SH-SY5Y (cell line): Measurements from ENCODE around the gene HS6ST1.

Source experiments
- GATA2 ChIP-seq: IDR thresholded peaks from 2 replicates; pipeline ENCODE4 v1.6.1; 2011; ENCODE audit warnings: mild to moderate bottlenecking, low read depth, low read length
- GATA3 ChIP-seq: IDR thresholded peaks from 2 replicates; pipeline ENCODE4 v1.6.1; 2011; ENCODE audit warnings: low read depth, mild to moderate bottlenecking, low read length, moderate library complexity

The HS6ST1 gene

DNA sequence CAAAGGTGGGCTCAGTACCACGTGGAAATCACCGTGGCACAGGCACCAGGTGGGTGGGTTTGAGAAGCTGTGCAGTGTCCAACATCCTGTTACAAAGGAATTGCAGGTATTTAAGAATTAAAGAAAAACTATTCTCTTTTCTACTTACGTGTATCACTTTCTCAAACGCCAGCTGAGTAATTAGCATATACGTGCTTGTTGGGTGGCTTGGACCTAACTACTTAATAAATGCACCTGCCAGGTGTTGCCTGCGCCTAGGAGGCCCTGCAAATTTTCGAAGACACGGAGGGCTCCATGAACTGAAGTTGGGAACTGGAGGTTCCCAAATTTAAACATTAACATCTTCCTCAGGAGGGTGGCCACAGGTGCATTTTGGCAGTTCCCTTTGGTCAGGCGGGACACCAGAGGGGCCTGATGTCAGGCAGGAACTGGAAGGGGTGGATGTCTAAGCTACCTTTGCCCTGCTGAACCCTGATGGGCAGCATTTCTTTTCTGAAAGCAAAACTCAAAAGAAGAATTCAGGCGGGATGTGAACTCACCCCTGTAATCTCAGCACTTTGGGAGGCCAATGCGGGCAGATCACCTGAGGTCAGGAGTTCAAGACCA, 84.8 kb downstream of the HS6ST1 start:
- TF ChIP-seq GATA3 = no peak
- TF ChIP-seq GATA2 = no peak

DNA sequence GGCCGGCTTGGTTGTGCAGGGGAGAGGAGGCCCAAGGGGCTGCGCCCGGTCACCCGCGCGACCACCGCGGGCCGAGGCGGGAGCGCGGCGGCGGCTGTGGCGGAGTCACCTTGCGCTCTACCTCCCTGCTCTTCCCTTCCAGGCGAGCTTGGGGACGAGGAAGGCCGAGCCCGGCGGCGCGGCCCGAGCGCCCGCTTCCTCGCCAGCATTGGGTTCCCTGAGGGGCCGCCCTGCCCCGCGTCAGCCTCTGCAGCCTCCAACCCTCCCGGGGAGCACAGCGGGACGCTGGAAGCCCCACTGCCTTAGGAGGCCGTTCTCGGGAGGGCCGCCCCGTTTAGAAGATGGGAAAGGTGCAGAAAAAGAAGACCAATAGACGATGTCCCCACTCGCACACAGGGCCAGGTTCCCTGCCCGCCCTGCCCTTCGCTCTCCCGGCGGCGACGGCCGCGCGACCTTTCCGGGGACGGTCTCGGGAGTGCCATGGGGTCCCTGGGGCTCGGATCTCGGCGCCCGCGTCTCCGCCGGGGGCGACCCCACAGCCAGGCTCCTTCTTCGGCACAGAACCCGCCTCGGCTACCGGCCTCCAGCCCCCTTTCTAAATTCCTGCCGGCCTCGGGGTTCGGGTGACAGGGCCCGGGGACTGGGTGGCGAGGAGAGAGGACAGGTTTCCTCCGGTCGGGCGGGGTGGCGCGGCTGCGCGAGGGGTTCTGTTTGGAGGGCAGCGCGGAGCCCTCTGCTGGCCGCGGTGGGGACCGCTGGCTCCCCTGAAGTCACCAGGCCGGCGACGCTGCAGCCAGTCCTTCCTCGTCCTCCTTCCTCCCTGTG, 85.5 kb downstream of the HS6ST1 start:
- no peak for TF ChIP-seq GATA3
- no peak for TF ChIP-seq GATA2

DNA sequence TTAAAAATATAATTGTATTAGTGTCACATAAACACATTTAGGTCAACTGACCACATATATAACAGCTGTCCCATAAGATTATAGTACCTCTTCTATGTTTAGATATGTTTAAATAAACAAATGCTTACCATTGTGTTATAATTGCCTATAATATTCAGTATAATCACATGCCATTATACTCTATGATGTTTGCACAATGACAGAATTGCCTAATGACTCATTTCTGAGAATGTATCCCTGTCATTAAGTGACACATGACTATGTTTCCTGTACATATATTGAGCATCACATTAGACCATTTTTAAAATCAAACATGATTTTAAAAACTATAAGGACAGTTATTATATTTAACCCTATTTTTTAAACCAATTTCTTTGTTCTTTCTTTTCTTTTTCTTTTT, 89.8 kb downstream of the HS6ST1 start:
- TF ChIP-seq GATA3 (no peak), GATA2 (no peak)

DNA sequence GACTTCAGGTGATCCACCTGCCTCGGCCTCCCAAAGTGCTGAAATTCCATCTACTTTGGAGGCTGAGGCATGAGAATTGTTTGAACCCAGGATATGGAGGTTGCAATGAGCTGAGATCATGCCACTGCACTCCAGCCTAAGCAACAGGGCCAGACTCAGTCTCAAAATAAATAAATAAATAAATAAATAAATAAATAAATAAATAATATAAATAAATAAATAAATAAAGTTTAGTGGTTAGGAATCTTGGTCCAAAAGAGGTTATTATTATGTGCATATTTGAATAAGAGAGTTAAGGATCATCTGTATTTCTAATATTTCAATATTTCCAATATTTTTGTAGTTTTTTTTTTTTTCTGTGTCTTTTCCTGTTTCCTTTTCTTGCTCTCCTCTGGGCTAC, 90.8 kb downstream of the HS6ST1 start:
- TF ChIP-seq GATA2 = no peak
- no peak for TF ChIP-seq GATA3

DNA sequence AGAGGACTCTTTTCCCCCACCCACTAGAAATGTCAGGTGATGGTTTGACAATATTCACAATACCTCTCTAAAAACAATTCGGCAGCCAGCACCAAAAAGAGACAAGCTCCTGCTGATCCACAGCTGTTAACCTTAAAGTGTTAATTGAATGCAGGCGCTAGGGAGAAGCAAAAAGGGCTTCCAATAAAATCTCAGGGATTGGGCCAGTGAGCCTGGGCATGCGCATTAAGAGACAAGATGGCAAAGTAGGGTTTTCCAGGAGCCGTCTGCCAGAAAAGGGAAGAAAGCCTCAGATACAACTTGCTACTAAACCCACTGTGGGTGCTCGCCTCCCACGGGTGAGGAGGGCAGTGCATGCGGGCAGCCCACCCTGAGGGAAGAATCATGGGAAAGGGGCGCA, 98.8 kb downstream of the HS6ST1 start:
- TF ChIP-seq GATA3 (no peak), GATA2 (no peak)

DNA sequence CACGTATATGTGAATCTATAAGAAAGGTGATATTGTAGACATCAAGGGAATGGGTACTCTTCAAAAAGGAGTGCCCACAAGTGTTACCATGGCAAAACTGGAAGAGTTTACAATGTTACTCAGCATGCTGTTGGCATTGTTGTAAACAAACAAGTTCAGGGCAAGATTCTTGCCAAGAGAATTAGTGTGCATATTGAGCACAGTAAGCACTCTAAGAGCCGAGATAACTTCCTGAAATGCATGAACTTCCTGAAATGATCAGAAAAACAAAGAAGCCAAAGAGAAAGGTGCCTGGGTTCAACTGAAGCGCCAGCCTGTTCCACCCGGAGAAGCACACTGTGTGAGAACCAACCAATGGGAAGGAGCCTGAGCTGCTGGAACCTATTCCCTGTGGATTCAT, 101.0 kb downstream of the HS6ST1 start:
- TF ChIP-seq GATA3 = no peak

DNA sequence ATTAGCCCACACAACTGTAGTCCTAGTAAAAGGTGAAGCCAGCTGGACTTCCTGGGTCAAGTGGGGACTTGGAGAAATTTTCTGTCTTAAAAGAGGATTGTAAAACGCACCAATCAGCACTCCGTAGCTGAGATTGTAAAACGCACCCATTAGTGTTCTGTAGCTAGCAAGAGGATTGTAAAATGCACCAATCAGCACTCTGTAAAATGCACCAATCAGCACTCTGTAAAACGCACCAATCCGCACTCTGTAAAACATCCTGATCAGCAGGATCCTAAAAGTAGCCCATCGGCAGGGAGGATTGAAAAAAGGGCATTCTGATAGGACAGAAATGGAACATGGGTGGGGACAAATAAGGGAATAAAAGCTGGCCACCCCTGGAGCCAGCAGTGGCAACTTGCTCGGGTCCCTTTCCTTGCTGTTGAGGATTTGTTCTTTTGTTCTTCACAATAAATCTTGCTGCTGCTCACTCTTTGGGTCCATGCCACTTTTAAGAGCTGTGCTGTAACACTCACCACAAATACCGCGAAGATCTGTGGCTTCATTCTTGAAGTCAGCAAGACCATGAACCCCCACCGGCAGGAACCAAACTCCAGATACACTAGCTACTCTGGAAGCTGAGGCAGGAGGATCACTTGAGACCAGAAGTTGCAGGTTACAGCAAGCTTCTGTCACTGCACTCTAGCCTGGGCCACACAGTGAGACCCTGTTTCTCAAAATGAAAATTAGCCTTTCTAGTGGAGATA, 102.6 kb downstream of the HS6ST1 start:
- TF ChIP-seq GATA2 = no peak
- TF ChIP-seq GATA3 = no peak
